Natural killer cell treated with Interleukin-12 subunit alpha and Interleukin-12 subunit beta and Interleukin-15 and Interleukin-18, amount 100 ng/mL, for 72 hours (primary cell): Measurements from ENCODE around the gene KIAA0825. TPM values are rescaled to one million over a fixed set of nuclear protein-coding genes. Genes with fewer than 3 reads are reported as not detected.
A peak's percentile ranks its signal among the peaks of the same experiment; 100 is the strongest.

Source experiments
- ATAC-seq, 2 donors: fragments of 150-1000 bp; cut with Tn5 transposase in 1 of 2; sonication (Bioruptor Pico), chemical (Tn5 transposase) in 1 of 2; 2 replicates each; pipeline ENCODE4 v1.10.0; 2021
- DNase-seq: peaks from one replicate; pipeline ENCODE4 v3.0.0; 2022; ENCODE audit warnings: low spot score
- H3K27ac Mint-ChIP-seq, 2 donors: 1 replicate in 1 of 2; 2 replicates in 1 of 2; pipeline ENCODE4 v1.8.0; 2022; ENCODE audit warnings: mixed read lengths in 2 of 2, mild to moderate bottlenecking in 1 of 2, moderate library complexity in 1 of 2
- H3K27me3 Mint-ChIP-seq, 2 donors: 1 replicate in 1 of 2; 2 replicates in 1 of 2; pipeline ENCODE4 v1.8.0; 2022; ENCODE audit warnings: mixed read lengths in 2 of 2
- H3K36me3 Mint-ChIP-seq: one replicate; pipeline ENCODE4 v1.8.0; 2022; ENCODE audit warnings: mixed read lengths
- H3K4me1 Mint-ChIP-seq, 2 donors: 1 replicate in 1 of 2; 2 replicates in 1 of 2; pipeline ENCODE4 v1.8.0; 2022; ENCODE audit warnings: low read depth in 2 of 2, mixed read lengths in 2 of 2, mild to moderate bottlenecking in 1 of 2
- H3K4me3 Mint-ChIP-seq: one replicate; pipeline ENCODE4 v1.8.0; 2022; ENCODE audit warnings: mixed read lengths
- H3K9me3 Mint-ChIP-seq: 2 replicates; pipeline ENCODE4 v1.8.0; 2022; ENCODE audit warnings: mixed read lengths
- total RNA-seq, 2 donors: library from RNA; stranded (reverse); gene quantifications; one replicate each; pipeline ENCODE4 v1.2.3, GENCODE V29; 2022

The KIAA0825 gene
- total RNA-seq, 2 donors from 2014 or later = 5.2 to 6.2 TPM

DNA sequence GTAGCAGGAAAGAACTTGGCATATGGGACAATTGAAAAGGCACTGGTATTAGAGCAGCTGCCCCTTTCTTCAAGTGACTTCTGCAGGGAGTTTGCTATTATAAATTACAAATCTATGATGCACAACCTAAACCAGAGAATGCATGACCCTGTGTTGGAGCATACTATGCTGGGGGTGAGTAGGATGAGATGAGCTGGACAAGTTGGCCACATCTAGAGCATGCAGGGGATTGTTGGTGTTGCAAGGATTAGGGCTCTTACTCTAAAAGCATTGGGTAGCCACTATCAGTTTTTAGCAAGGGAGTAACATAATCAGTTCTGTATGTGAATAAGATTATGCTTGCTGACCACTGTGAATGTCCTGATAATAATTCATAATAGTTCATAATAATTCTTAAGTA lies 186.7 kb downstream of the KIAA0825 start:
- ATAC-seq (no peak), DNase-seq (no peak)
- H3K36me3 Mint-ChIP-seq = peaks cover 6% of the 10 kb centered on the region
- H3K27ac Mint-ChIP-seq = no peak overlapping the region
- H3K4me1 Mint-ChIP-seq = no peaks in the 10 kb centered on the region
- H3K27me3 Mint-ChIP-seq = no peaks in the 10 kb centered on the region
- peaks cover 7% of the 10 kb centered on the region for H3K9me3 Mint-ChIP-seq
- H3K4me3 Mint-ChIP-seq = no peak overlapping the region

DNA sequence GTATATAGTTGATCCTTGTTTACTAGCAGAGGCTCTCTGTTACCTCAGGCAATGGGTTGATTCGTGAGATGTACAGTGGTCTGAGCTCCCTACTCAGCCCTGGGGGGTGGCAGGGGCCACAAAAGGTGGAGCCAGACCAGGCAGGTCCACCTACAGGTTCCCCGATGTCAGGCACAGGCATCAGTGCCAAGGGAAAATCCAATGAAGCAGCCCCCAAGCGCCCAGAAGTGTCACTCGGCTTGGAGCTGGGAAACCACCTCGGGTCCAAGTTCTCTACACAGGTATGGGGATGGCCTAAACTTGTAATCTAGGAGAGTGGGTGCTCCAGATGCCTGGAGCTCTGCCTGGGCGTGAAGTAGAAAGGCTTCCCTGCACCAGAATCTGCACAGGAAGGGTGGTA lies 188.8 kb downstream of the KIAA0825 start:
- ATAC-seq (no peak), DNase-seq (no peak)
- H3K4me3 Mint-ChIP-seq = no peak overlapping the region
- no peak overlapping the region for H3K27ac Mint-ChIP-seq
- no peaks in the 10 kb centered on the region for H3K4me1 Mint-ChIP-seq
- H3K9me3 Mint-ChIP-seq = peaks cover 13% of the 10 kb centered on the region
- H3K36me3 Mint-ChIP-seq = peaks cover 6% of the 10 kb centered on the region
- H3K27me3 Mint-ChIP-seq = no peaks in the 10 kb centered on the region

DNA sequence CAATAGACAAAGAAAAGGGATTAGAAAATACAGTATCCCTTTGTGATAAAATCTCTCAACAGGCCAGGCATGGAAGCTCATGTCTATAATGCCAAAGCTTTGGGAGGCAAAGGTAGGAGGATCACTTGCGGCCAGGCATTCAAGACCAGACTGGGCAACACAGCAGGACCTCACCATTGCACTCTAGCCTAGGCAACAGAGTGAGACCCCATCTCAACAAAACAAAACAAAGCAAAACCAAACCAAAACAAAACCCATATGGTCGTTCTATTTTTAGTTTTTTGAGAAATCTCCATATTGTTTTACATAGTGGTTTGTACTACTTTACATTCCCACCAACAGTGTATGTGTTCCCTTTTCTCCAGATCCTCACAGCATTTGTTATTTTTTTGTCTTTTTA lies 193.0 kb downstream of the KIAA0825 start:
- DNase-seq (no peak), ATAC-seq (no peak)
- H3K36me3 Mint-ChIP-seq = peaks cover 6% of the 10 kb centered on the region
- peaks cover 0 to 3% of the 10 kb centered on the region in 2 donors for H3K4me1 Mint-ChIP-seq
- peaks cover 13% of the 10 kb centered on the region for H3K9me3 Mint-ChIP-seq
- no peaks in the 10 kb centered on the region for H3K27me3 Mint-ChIP-seq
- no peak overlapping the region for H3K4me3 Mint-ChIP-seq
- no peak overlapping the region for H3K27ac Mint-ChIP-seq

DNA sequence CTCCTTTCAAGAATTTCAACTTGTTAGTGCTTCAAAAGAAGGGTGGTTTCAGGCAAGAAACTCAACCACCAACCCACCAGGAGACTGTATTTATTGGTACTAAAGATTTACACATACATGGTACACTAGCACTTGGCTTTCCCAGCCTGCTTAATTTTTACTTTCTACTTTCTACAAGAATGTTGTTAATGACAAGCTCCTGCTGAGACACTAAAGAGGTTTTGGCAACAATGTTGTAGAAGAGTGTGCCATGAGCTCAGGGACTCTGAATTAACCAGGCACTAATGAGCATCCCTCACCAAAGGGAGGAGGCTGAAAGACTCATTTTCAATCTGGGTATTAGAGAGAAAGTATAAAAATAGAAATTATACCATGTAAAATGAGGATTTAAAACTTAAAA lies 195.0 kb downstream of the KIAA0825 start:
- H3K27ac Mint-ChIP-seq = no peak overlapping the region
- no peak for DNase-seq
- H3K27me3 Mint-ChIP-seq = no peaks in the 10 kb centered on the region
- H3K36me3 Mint-ChIP-seq = no peaks in the 10 kb centered on the region
- H3K4me1 Mint-ChIP-seq = peaks cover 0 to 3% of the 10 kb centered on the region in 2 donors
- peaks cover 10% of the 10 kb centered on the region for H3K9me3 Mint-ChIP-seq
- ATAC-seq = no peak
- no peak overlapping the region for H3K4me3 Mint-ChIP-seq

DNA sequence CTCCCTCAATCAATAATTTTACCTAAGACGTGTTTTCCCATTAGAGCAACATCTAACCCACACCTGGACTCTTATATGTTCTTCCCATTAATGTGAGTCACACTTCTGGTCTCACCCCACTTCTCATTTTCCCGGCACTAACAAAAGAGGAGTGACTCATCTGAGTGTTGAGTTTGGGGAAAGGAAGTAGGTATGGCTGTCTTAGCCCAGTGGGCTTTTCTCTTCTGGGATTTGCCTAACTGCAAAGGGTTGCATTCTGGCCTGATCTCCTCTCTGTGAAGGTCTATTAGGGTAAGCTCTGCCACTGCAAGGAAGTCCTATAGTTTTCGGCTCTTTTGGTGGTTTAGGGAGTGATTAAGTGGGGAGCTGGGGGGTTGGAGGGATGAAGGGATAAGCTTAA lies 195.6 kb downstream of the KIAA0825 start:
- Mint-ChIP-seq H3K4me3 (no peak overlapping the region), H3K9me3 (peaks cover 7% of the 10 kb centered on the region), H3K27ac (no peak overlapping the region), H3K36me3 (no peaks in the 10 kb centered on the region), H3K4me1 (peaks cover 0 to 3% of the 10 kb centered on the region in 2 donors), H3K27me3 (no peaks in the 10 kb centered on the region)
- no peak for DNase-seq
- ATAC-seq = no peak

DNA sequence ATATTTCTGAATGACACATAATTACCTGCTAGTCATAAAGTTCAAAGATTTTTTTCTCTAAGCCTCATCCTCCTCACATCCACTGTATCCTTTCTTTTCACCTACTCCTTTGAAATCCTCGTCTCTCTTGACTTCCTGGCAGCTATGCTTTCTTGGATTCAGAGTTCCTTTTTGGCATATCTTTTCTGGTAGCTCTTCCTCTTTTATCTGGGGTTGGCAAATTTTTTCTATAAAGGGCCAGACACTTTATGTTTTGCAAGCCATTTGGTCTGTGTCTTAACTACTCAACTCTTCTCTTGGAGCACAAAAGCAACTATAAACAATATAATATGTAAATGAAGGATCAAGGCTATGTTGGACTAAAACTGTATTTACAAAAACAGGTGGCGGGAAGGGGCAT lies 197.5 kb downstream of the KIAA0825 start:
- no peak for ATAC-seq
- no peaks in the 10 kb centered on the region for H3K27me3 Mint-ChIP-seq
- H3K36me3 Mint-ChIP-seq = no peaks in the 10 kb centered on the region
- H3K9me3 Mint-ChIP-seq = peaks cover 6% of the 10 kb centered on the region
- H3K4me3 Mint-ChIP-seq = no peak overlapping the region
- no peak for DNase-seq
- no peak overlapping the region for H3K27ac Mint-ChIP-seq
- H3K4me1 Mint-ChIP-seq = peaks cover 0 to 3% of the 10 kb centered on the region in 2 donors

DNA sequence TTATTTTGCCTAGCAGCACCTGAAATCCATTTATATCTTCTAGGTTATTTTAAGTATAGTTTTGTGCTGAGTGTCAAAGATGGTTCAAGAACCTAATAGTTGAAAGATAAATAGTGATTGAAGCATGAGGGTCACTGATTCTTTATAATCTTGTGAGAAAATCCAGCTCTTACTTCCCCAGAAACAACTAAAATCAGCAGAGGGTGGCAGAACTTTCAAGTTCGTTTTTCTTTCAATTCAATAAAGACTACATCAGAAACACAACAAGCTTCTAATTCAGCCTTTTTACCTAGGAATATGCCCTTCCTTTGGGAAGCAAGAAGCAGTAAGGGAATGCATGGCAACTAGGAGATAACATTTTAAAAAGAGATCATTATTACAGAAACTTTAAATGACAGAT lies 202.6 kb downstream of the KIAA0825 start:
- Mint-ChIP-seq H3K27me3 (no peaks in the 10 kb centered on the region), H3K4me3 (no peak overlapping the region), H3K36me3 (no peaks in the 10 kb centered on the region), H3K9me3 (no peaks in the 10 kb centered on the region), H3K4me1 (no peaks in the 10 kb centered on the region), H3K27ac (no peak overlapping the region)
- ATAC-seq (no peak), DNase-seq (no peak)

DNA sequence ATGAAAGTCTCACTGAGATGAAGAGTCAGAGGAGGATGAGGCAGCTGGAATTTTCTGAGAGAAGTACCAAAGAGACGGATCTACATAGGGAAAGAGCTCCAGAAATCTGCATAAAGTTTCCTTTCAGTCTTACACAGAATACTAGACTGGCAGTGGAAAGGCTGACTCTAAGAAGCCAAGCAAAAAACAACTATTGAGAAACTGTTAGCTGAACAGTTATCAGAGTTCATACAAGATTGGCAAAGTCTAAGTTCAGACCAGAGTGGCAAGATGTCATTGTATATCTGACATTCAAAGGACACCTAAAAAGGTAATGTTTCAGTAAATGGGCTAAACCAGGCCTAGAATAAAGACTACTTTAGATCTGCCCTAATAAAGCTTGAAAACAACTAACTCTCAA lies 209.0 kb downstream of the KIAA0825 start:
- Mint-ChIP-seq H3K4me3 (no peak overlapping the region), H3K9me3 (no peaks in the 10 kb centered on the region), H3K36me3 (peaks cover 5% of the 10 kb centered on the region), H3K4me1 (peaks cover 0 to 3% of the 10 kb centered on the region in 2 donors), H3K27me3 (no peaks in the 10 kb centered on the region), H3K27ac (no peak overlapping the region)
- ATAC-seq = no peak
- DNase-seq = no peak

DNA sequence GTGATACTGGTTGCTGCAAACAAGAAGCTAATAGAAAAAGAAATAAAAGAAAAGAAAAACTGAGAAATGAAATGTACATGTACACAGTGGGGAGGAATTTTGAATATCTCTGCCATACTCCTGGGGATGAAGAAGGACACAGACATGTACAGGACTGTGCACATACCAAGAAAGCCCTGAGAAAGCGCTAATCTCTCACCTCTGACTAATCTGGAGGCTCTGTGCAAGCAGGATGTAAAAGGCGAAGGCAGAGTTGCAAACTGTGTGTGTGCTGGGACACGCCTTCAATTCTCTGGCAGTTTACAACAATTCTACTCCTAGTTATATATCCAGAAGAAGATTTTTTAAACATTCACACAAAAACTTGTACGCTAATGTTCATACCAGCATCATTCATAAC lies 211.4 kb downstream of the KIAA0825 start:
- peaks cover 0 to 3% of the 10 kb centered on the region in 2 donors for H3K4me1 Mint-ChIP-seq
- H3K36me3 Mint-ChIP-seq = peaks cover 5% of the 10 kb centered on the region
- ATAC-seq = peak in 1 of 2 donors; percentile 63
- no peak for DNase-seq
- H3K27me3 Mint-ChIP-seq = no peaks in the 10 kb centered on the region
- no peak overlapping the region for H3K4me3 Mint-ChIP-seq
- no peak overlapping the region for H3K27ac Mint-ChIP-seq
- H3K9me3 Mint-ChIP-seq = no peaks in the 10 kb centered on the region

DNA sequence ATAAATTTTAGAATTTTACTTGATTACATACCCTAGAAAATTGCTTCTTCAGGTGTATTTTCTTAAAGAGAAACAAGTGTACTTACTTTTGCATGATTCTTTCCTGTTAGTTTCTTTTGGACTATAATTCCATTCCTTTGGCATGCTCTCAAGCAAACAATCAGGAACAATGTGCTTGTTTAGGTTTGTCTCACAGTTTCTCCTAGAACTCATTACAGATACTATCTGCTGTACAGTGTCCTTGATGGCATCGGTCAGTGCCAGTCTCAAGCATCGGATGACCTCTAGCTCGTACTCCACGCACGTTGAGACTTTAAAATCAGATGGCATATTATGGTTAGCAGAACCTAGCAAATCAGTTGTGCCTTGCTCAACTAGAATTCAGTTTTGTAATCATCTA lies 214.9 kb downstream of the KIAA0825 start:
- Mint-ChIP-seq H3K27me3 (no peaks in the 10 kb centered on the region), H3K4me3 (no peak overlapping the region)

DNA sequence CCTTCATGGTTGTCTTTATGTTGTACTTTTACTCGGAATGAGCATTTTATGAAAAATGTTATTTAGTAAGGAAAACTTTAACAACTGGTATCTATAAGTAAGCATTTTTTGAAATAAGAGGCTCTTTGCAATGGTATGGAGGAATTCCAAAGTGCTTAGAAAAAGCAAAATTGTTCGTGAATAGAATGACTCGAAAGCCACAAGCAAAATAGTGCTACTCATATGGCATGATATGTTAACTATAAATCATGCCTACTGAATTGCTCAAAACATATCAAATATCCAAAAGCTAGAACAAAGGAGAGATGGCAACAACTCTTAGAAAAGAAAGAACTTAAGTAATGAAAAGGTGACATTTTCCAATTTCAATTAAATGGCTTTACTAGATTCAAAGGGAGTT lies 216.3 kb downstream of the KIAA0825 start:
- Mint-ChIP-seq H3K36me3 (no peaks in the 10 kb centered on the region), H3K9me3 (no peaks in the 10 kb centered on the region), H3K27ac (no peak overlapping the region), H3K4me3 (no peak overlapping the region), H3K27me3 (no peaks in the 10 kb centered on the region), H3K4me1 (peaks cover 0 to 1% of the 10 kb centered on the region in 2 donors)
- ATAC-seq (no peak), DNase-seq (no peak)

More for the DNA sequence above, 214.9 kb downstream of the KIAA0825 start:
- no peak overlapping the region for H3K27ac Mint-ChIP-seq
- H3K9me3 Mint-ChIP-seq = no peaks in the 10 kb centered on the region
- H3K4me1 Mint-ChIP-seq = peaks cover 0 to 3% of the 10 kb centered on the region in 2 donors
- ATAC-seq (no peak), DNase-seq (no peak)
- H3K36me3 Mint-ChIP-seq = no peaks in the 10 kb centered on the region

DNA sequence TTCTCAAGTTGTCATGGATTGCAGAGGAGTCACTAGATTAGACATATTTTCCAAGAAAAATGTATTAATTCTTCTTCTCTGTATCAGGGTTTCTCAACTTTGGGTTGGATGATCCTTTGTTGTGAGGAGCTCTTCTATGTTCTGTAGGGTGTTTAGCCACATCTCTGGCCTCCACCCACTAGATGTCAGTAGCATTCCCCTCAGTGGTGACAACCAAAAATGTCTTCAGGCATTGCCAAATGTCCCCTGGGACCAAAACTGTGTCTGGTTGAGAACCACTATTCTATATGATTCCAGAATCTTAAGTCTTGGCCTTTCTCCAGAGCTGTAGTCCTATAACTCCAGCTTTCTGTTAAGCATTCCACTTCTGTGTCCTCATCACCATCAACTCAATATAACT lies 220.9 kb downstream of the KIAA0825 start:
- DNase-seq (no peak), ATAC-seq (no peak)
- Mint-ChIP-seq H3K36me3 (no peaks in the 10 kb centered on the region), H3K27me3 (no peaks in the 10 kb centered on the region), H3K4me3 (no peak overlapping the region), H3K9me3 (no peaks in the 10 kb centered on the region), H3K27ac (no peak overlapping the region), H3K4me1 (no peaks in the 10 kb centered on the region)

DNA sequence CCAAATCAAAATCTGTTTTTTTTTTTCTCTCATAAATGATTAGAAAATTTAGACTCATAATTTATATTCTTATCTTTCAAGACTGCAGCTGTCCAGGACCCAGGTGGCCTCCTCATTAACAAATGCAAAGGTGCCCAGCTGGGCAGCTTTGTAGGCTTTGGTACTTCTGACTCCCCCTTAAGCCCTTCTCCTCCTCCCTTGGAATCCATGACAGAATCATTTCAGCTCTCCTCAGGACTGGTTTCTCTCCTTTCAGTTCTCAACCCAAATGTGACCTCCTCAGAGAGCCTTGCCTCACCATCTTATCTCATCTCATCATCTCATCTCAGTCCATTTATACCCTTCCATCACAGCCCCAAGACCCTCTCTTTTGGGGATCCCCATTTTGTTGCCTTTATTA lies 221.7 kb downstream of the KIAA0825 start:
- ATAC-seq (no peak), DNase-seq (no peak)
- Mint-ChIP-seq H3K36me3 (no peaks in the 10 kb centered on the region), H3K27ac (no peak overlapping the region), H3K27me3 (no peaks in the 10 kb centered on the region), H3K4me3 (no peak overlapping the region), H3K9me3 (no peaks in the 10 kb centered on the region), H3K4me1 (no peaks in the 10 kb centered on the region)

DNA sequence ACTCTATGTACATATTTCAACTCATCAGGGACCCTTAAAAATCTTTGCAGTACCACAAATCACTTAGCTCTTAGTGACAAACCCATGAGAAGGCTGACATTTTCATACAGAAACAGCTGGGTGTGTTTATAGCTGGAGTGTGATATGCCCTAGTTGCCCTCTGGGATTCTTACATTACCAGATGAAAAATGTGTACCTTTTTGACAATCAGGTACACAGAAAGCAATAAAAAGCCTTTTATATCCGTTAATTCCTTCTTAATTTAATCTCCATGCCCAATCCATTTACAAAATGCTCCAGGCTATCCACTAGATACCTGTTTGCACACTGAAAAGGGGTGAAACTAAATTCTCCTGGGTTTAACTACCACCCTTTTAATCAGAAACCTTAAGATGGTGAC lies 222.9 kb downstream of the KIAA0825 start:
- Mint-ChIP-seq H3K4me3 (no peak overlapping the region), H3K27ac (no peak overlapping the region), H3K36me3 (no peaks in the 10 kb centered on the region), H3K27me3 (no peaks in the 10 kb centered on the region), H3K4me1 (no peaks in the 10 kb centered on the region), H3K9me3 (no peaks in the 10 kb centered on the region)
- no peak for ATAC-seq
- no peak for DNase-seq

DNA sequence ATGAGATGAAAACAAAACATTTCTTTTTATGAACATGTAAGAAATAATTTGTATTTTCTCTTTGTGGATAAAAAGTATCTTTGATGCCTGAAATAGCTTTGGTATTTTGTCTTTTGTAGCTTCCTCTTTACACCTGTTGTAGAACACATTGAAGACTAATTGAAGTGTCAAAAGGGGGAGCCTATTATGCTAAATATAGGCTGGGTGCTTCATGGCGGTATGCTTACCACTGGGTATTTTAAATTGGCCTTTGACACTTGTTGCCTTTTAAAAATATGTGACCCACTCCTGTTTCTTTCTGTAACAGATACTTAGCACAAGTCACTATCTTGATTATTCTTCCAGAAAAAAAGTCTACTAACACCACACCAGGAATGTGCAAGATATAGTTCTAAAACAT lies 226.4 kb downstream of the KIAA0825 start:
- Mint-ChIP-seq H3K27me3 (no peaks in the 10 kb centered on the region), H3K4me1 (peaks cover 13 to 17% of the 10 kb centered on the region in 2 donors), H3K36me3 (no peaks in the 10 kb centered on the region), H3K27ac (no peak overlapping the region), H3K4me3 (no peak overlapping the region), H3K9me3 (no peaks in the 10 kb centered on the region)
- ATAC-seq = no peak
- DNase-seq = no peak
